ENCODE results near the gene FHIT.

DNA sequence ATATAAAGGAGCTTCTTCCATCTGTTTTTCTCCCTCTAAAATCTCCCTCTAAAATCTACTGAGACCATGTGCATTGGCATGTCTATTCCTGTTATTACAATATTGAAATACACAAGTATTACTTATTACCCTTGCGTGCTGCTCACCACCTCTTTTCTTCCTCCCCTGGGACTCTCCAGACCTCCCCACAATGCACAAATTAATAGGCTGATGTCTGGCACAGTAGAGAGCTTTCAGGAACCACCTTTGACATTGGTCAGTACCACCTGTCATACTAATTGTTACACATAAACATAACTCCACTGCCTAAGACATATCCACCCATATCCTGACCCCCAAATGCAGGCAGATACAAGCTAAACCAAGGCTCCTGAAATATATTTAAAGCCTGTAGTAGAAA, 722.6 kb downstream of the FHIT start:
- TF ChIP-seq ZNF274 (IDR thresholded peaks at IDR 0.05; ENCODE audit: low read depth, low read length) (no peak), SUZ12 (IDR thresholded peaks at IDR 0.05; ENCODE audit: extremely low read depth, insufficient read depth, insufficient read length) (no peak)
